Daoy (cell line): Measurements from ENCODE around the gene ATP6V0E1. TPM values are rescaled to one million over a fixed set of nuclear protein-coding genes. Genes with fewer than 3 reads are reported as not detected.
"Not testable (repeated sequence)": the region's sequence is repeated elsewhere in the genome, so short reads cannot be mapped to it uniquely, and the experiment has no call there.

ENCODE experiments used
- DNase-seq: peaks from one replicate; pipeline ENCODE4 v3.0.0-alpha.2; 2015; ENCODE audit warnings: low read depth
- total RNA-seq: library from RNA; depleted of rRNA; stranded (reverse); fragments of >200 nt; shearing (Covaris generic); gene quantifications from 2 replicates; pipeline ENCODE4 v1.2.3, GENCODE V29; 2014

Gene ATP6V0E1
- total RNA-seq, 1 experiment from 2014 or later: 186 TPM

GRCh38 chr5:173039188-173039587 is 55.6 kb downstream of the ATP6V0E1 start:
- DNase-seq: no peak

- DNase-seq: no peak
Observed at GRCh38 chr5:173039964-173040363, 56.4 kb downstream of the ATP6V0E1 start.

GRCh38 chr5:173041881-173042762 is 58.6 kb downstream of the ATP6V0E1 start:
- DNase-seq: no peak

- no peak for DNase-seq
Observed at GRCh38 chr5:173042763-173043107, 59.2 kb downstream of the ATP6V0E1 start.

- DNase-seq: no peak
Observed at GRCh38 chr5:173045474-173045873, 61.9 kb downstream of the ATP6V0E1 start.

GRCh38 chr5:173047096-173047837 is 63.7 kb downstream of the ATP6V0E1 start:
- not testable (repeated sequence) for DNase-seq

GRCh38 chr5:173047838-173048105 is 64.2 kb downstream of the ATP6V0E1 start:
- DNase-seq: no peak

- no peak for DNase-seq
Observed at GRCh38 chr5:173050791-173051190, 67.2 kb downstream of the ATP6V0E1 start.

GRCh38 chr5:173051746-173052145 is 68.2 kb downstream of the ATP6V0E1 start:
- DNase-seq: no peak

GRCh38 chr5:173053041-173053440 is 69.5 kb downstream of the ATP6V0E1 start:
- DNase-seq: no peak

- no peak for DNase-seq
Observed at GRCh38 chr5:173055042-173055721, 71.6 kb downstream of the ATP6V0E1 start.

GRCh38 chr5:173055722-173055982 is 72.1 kb downstream of the ATP6V0E1 start:
- DNase-seq: no peak

- peak; percentile 99 for DNase-seq
Observed at GRCh38 chr5:173055983-173056782, 72.6 kb downstream of the ATP6V0E1 start, which contains the start of gene CREBRF. Gene CREBRF, plus strand, starts transcription at chr5:173056352. Its CDS starts 24,424 bp downstream, at chr5:173080776.

- DNase-seq: no peak
Observed at GRCh38 chr5:173056783-173057061, 73.2 kb downstream of the ATP6V0E1 start.

GRCh38 chr5:173057062-173057924 is 73.7 kb downstream of the ATP6V0E1 start:
- peak; percentile 99 for DNase-seq

GRCh38 chr5:173062141-173062540 is 78.6 kb downstream of the ATP6V0E1 start:
- DNase-seq: no peak

- DNase-seq: no peak
Observed at GRCh38 chr5:173065155-173065554, 81.6 kb downstream of the ATP6V0E1 start.

GRCh38 chr5:173069671-173070070 is 86.1 kb downstream of the ATP6V0E1 start:
- no peak for DNase-seq

- DNase-seq: no peak
Observed at GRCh38 chr5:173075137-173075843, 91.7 kb downstream of the ATP6V0E1 start.

GRCh38 chr5:173075970-173076369 is 92.4 kb downstream of the ATP6V0E1 start:
- DNase-seq: no peak

- DNase-seq: not testable (repeated sequence)
Observed at GRCh38 chr5:173076471-173076870, 92.9 kb downstream of the ATP6V0E1 start.
